ENCODE results near the gene GNPAT. TPM values are rescaled to one million over a fixed set of nuclear protein-coding genes. Genes with fewer than 3 reads are reported as not detected.

Gene GNPAT
- total RNA-seq, 1 donor from 2014 or later: 34.5 TPM

- Histone ChIP-seq H3K27me3 (no peaks in the 10 kb centered on the region), H3K9me3 (no peaks in the 10 kb centered on the region), H3K36me3 (peaks cover 93% of the 10 kb centered on the region), H3K4me3 (no peak overlapping the region), H3K27ac (no peak overlapping the region), H3K4me1 (no peaks in the 10 kb centered on the region)
- TF ChIP-seq CTCF (IDR thresholded peaks at IDR 0.05): no peak
- ATAC-seq: no peak
- DNase-seq: no peak
- intact Hi-C loops (cut with DNase I): no loop called here
Observed at GRCh38 chr1:231260351-231260750, 19.3 kb downstream of the GNPAT start.

- intact Hi-C loops (cut with DNase I): no loop called here
- Histone ChIP-seq H3K4me1 (no peaks in the 10 kb centered on the region), H3K36me3 (peaks cover 96% of the 10 kb centered on the region), H3K4me3 (no peak overlapping the region), H3K27me3 (no peaks in the 10 kb centered on the region), H3K9me3 (no peaks in the 10 kb centered on the region), H3K27ac (no peak overlapping the region)
- no peak for TF ChIP-seq CTCF (IDR thresholded peaks at IDR 0.05)
- ATAC-seq (peak; percentile 19), DNase-seq (no peak)
Observed at GRCh38 chr1:231264642-231265041, 23.6 kb downstream of the GNPAT start.

- no peak overlapping the region for H3K4me3 ChIP-seq
- no peak for TF ChIP-seq CTCF (IDR thresholded peaks at IDR 0.05)
- DNase-seq (no peak), ATAC-seq (no peak)
- no peaks in the 10 kb centered on the region for H3K4me1 ChIP-seq
- peaks cover 96% of the 10 kb centered on the region for H3K36me3 ChIP-seq
- no peak overlapping the region for H3K27ac ChIP-seq
- H3K27me3 ChIP-seq: no peaks in the 10 kb centered on the region
- intact Hi-C loops (cut with DNase I): no loop called here
- H3K9me3 ChIP-seq: no peaks in the 10 kb centered on the region
Observed at GRCh38 chr1:231265379-231265778, 24.4 kb downstream of the GNPAT start.

GRCh38 chr1:231266811-231267322 is 25.9 kb downstream of the GNPAT start:
- H3K4me3 ChIP-seq: no peak overlapping the region
- no peak overlapping the region for H3K27ac ChIP-seq
- H3K4me1 ChIP-seq: no peaks in the 10 kb centered on the region
- no peaks in the 10 kb centered on the region for H3K9me3 ChIP-seq
- intact Hi-C loops (cut with DNase I): no loop called here
- TF ChIP-seq CTCF (IDR thresholded peaks at IDR 0.05): no peak
- no peaks in the 10 kb centered on the region for H3K27me3 ChIP-seq
- H3K36me3 ChIP-seq: peaks cover 95% of the 10 kb centered on the region
- DNase-seq (no peak), ATAC-seq (no peak)

GRCh38 chr1:231272173-231272572 is 31.2 kb downstream of the GNPAT start:
- no peak for DNase-seq
- Histone ChIP-seq H3K36me3 (peaks cover 79% of the 10 kb centered on the region), H3K9me3 (no peaks in the 10 kb centered on the region), H3K4me3 (no peak overlapping the region), H3K27ac (no peak overlapping the region), H3K4me1 (no peaks in the 10 kb centered on the region), H3K27me3 (no peaks in the 10 kb centered on the region)
- no peak for ATAC-seq
- TF ChIP-seq CTCF (IDR thresholded peaks at IDR 0.05): no peak
- intact Hi-C loops (cut with DNase I): no loop called here

GRCh38 chr1:231272880-231273279 is 31.9 kb downstream of the GNPAT start:
- no peak for TF ChIP-seq CTCF (IDR thresholded peaks at IDR 0.05)
- no peak overlapping the region for H3K4me3 ChIP-seq
- DNase-seq (peak; percentile 79), ATAC-seq (peak; percentile 95)
- peaks cover 79% of the 10 kb centered on the region for H3K36me3 ChIP-seq
- H3K4me1 ChIP-seq: no peaks in the 10 kb centered on the region
- no peaks in the 10 kb centered on the region for H3K27me3 ChIP-seq
- intact Hi-C loops (cut with DNase I): no loop called here
- H3K9me3 ChIP-seq: no peaks in the 10 kb centered on the region
- no peak overlapping the region for H3K27ac ChIP-seq
